ENCODE data around the gene BMS1. TPM values are rescaled to one million over a fixed set of nuclear protein-coding genes. Genes with fewer than 3 reads are reported as not detected.
"Not testable (repeated sequence)": the region's sequence is repeated elsewhere in the genome, so short reads cannot be mapped to it uniquely, and the experiment has no call there.

BMS1 gene
- polyA plus RNA-seq, 6 donors from 2014 or later, result 4.4 to 14.2 (median 9.7) TPM

GRCh38 chr10:42813989-42814687 is 31.5 kb downstream of the BMS1 start:
- Mint-ChIP-seq H3K9me3 (peaks cover 5 to 17% (median 11%) of the 10 kb centered on the region in 7 donors), H3K4me1 (peaks cover 7 to 14% (median 13%) of the 10 kb centered on the region in 3 donors), H3K36me3 (peaks cover 54 to 75% of the 10 kb centered on the region in 2 donors)
- DNase-seq; H3K27me3 Mint-ChIP-seq; H3K4me3 Mint-ChIP-seq; H3K27ac Mint-ChIP-seq; ATAC-seq (ENCODE audit: low read depth in 2 of 2): not testable (repeated sequence)

GRCh38 chr10:42816334-42816733 is 33.7 kb downstream of the BMS1 start:
- Mint-ChIP-seq H3K36me3 (peaks cover 64 to 82% of the 10 kb centered on the region in 2 donors), H3K4me1 (peaks cover 0 to 13% (median 3%) of the 10 kb centered on the region in 3 donors), H3K9me3 (peaks cover 5 to 17% (median 11%) of the 10 kb centered on the region in 7 donors), H3K27ac (peak overlapping the region in 2 of 6 donors; percentile 41 to 80)
- H3K4me3 Mint-ChIP-seq; DNase-seq; ATAC-seq (ENCODE audit: low read depth in 2 of 2); H3K27me3 Mint-ChIP-seq: not testable (repeated sequence)

GRCh38 chr10:42816912-42817311 is 34.3 kb downstream of the BMS1 start:
- H3K9me3 Mint-ChIP-seq, result peaks cover 5 to 17% (median 11%) of the 10 kb centered on the region in 7 donors
- peaks cover 62 to 80% of the 10 kb centered on the region in 2 donors for H3K36me3 Mint-ChIP-seq
- no peaks in the 10 kb centered on the region for H3K27me3 Mint-ChIP-seq
- H3K4me3 Mint-ChIP-seq, result no peak overlapping the region
- peak overlapping the region in 1 of 6 donors; percentile 53 for H3K27ac Mint-ChIP-seq
- peaks cover 0 to 13% (median 3%) of the 10 kb centered on the region in 3 donors for H3K4me1 Mint-ChIP-seq
- ATAC-seq (ENCODE audit: low read depth in 2 of 2) (no peak), DNase-seq (no peak)

GRCh38 chr10:42817417-42817816 is 34.8 kb downstream of the BMS1 start:
- DNase-seq, H3K27ac Mint-ChIP-seq: not testable (repeated sequence)

GRCh38 chr10:42826759-42827158 is 44.2 kb downstream of the BMS1 start:
- Mint-ChIP-seq H3K4me1 (peaks cover 0 to 17% (median 1%) of the 10 kb centered on the region in 3 donors), H3K27ac (peak overlapping the region in 1 of 6 donors; percentile 37), H3K36me3 (peaks cover 45 to 51% of the 10 kb centered on the region in 2 donors)
- not testable (repeated sequence) for H3K27me3 Mint-ChIP-seq; ATAC-seq (ENCODE audit: low read depth in 2 of 2); H3K4me3 Mint-ChIP-seq; DNase-seq; H3K9me3 Mint-ChIP-seq

More at GRCh38 chr10:42817417-42817816, 34.8 kb downstream of the BMS1 start:
- ATAC-seq (ENCODE audit: low read depth in 2 of 2); H3K4me3 Mint-ChIP-seq; H3K27me3 Mint-ChIP-seq: not testable (repeated sequence)
- peaks cover 0 to 13% (median 3%) of the 10 kb centered on the region in 3 donors for H3K4me1 Mint-ChIP-seq
- H3K36me3 Mint-ChIP-seq, result peaks cover 59 to 78% of the 10 kb centered on the region in 2 donors
- peaks cover 5 to 17% (median 11%) of the 10 kb centered on the region in 7 donors for H3K9me3 Mint-ChIP-seq

- Mint-ChIP-seq H3K4me3 (no peak overlapping the region), H3K4me1 (peaks cover 0 to 17% (median 1%) of the 10 kb centered on the region in 3 donors), H3K9me3 (peaks cover 0 to 6% (median 0%) of the 10 kb centered on the region in 7 donors), H3K27me3 (no peaks in the 10 kb centered on the region), H3K36me3 (peaks cover 44 to 54% of the 10 kb centered on the region in 2 donors), H3K27ac (peak overlapping the region in 1 of 6 donors; percentile 37)
- no peak for ATAC-seq (ENCODE audit: low read depth in 2 of 2)
- no peak for DNase-seq
These were observed 44.6 kb downstream of the BMS1 start for GRCh38 chr10:42827201-42827600.

GRCh38 chr10:42828391-42828790 is 45.8 kb downstream of the BMS1 start:
- H3K27me3 Mint-ChIP-seq; ATAC-seq (ENCODE audit: low read depth in 2 of 2); H3K9me3 Mint-ChIP-seq; DNase-seq: not testable (repeated sequence)
- Mint-ChIP-seq H3K36me3 (peaks cover 32 to 42% of the 10 kb centered on the region in 2 donors), H3K27ac (peak overlapping the region in 2 of 6 donors; percentile 15 to 18), H3K4me1 (peaks cover 0 to 11% (median 1%) of the 10 kb centered on the region in 3 donors), H3K4me3 (peak overlapping the region in 1 of 8 donors; percentile 25)

GRCh38 chr10:42830237-42830636 is 47.6 kb downstream of the BMS1 start:
- H3K27me3 Mint-ChIP-seq, result no peaks in the 10 kb centered on the region
- DNase-seq (no peak), ATAC-seq (ENCODE audit: low read depth in 2 of 2) (no peak)
- no peaks in the 10 kb centered on the region for H3K9me3 Mint-ChIP-seq
- H3K36me3 Mint-ChIP-seq, result peaks cover 17 to 28% of the 10 kb centered on the region in 2 donors
- H3K4me1 Mint-ChIP-seq, result peaks cover 0 to 11% (median 1%) of the 10 kb centered on the region in 3 donors
- no peak overlapping the region for H3K27ac Mint-ChIP-seq
- no peak overlapping the region for H3K4me3 Mint-ChIP-seq

- peaks cover 0 to 9% of the 10 kb centered on the region in 2 donors for H3K36me3 Mint-ChIP-seq
- H3K9me3 Mint-ChIP-seq, result peaks cover 0 to 2% (median 0%) of the 10 kb centered on the region in 7 donors
- peaks cover 5 to 41% (median 17%) of the 10 kb centered on the region in 3 donors for H3K27me3 Mint-ChIP-seq
- ATAC-seq (ENCODE audit: low read depth in 2 of 2), result no peak
- no peak for DNase-seq
- H3K4me3 Mint-ChIP-seq, result no peak overlapping the region
- peak overlapping the region in 1 of 6 donors; percentile 33 for H3K27ac Mint-ChIP-seq
- H3K4me1 Mint-ChIP-seq, result peaks cover 0 to 3% (median 0%) of the 10 kb centered on the region in 3 donors
These were observed 53.5 kb downstream of the BMS1 start for GRCh38 chr10:42836096-42836495.

- H3K9me3 Mint-ChIP-seq, result peaks cover 0 to 2% (median 0%) of the 10 kb centered on the region in 7 donors
- peaks cover 7 to 45% (median 17%) of the 10 kb centered on the region in 3 donors for H3K27me3 Mint-ChIP-seq
- peaks cover 0 to 3% (median 0%) of the 10 kb centered on the region in 3 donors for H3K4me1 Mint-ChIP-seq
- H3K36me3 Mint-ChIP-seq, result peaks cover 0 to 2% of the 10 kb centered on the region in 2 donors
- no peak overlapping the region for H3K4me3 Mint-ChIP-seq
- DNase-seq (no peak), ATAC-seq (ENCODE audit: low read depth in 2 of 2) (no peak)
- no peak overlapping the region for H3K27ac Mint-ChIP-seq
These were observed 54.3 kb downstream of the BMS1 start for GRCh38 chr10:42836771-42837468.

GRCh38 chr10:42844810-42845209 is 62.2 kb downstream of the BMS1 start:
- not testable (repeated sequence) for H3K27ac Mint-ChIP-seq, H3K4me1 Mint-ChIP-seq
- peaks cover 21 to 43% (median 23%) of the 10 kb centered on the region in 3 donors for H3K27me3 Mint-ChIP-seq

GRCh38 chr10:42847261-42847660 is 64.7 kb downstream of the BMS1 start:
- H3K4me3 Mint-ChIP-seq; DNase-seq; ATAC-seq (ENCODE audit: low read depth in 2 of 2); H3K36me3 Mint-ChIP-seq; H3K4me1 Mint-ChIP-seq; H3K27ac Mint-ChIP-seq: not testable (repeated sequence)
- Mint-ChIP-seq H3K9me3 (peaks cover 0 to 19% (median 4%) of the 10 kb centered on the region in 7 donors), H3K27me3 (peaks cover 16 to 24% (median 16%) of the 10 kb centered on the region in 3 donors)

More at GRCh38 chr10:42844810-42845209, 62.2 kb downstream of the BMS1 start:
- not testable (repeated sequence) for DNase-seq; ATAC-seq (ENCODE audit: low read depth in 2 of 2); H3K4me3 Mint-ChIP-seq; H3K36me3 Mint-ChIP-seq
- peaks cover 0 to 14% (median 3%) of the 10 kb centered on the region in 7 donors for H3K9me3 Mint-ChIP-seq

GRCh38 chr10:42850931-42851330 is 68.3 kb downstream of the BMS1 start:
- H3K9me3 Mint-ChIP-seq, result peaks cover 0 to 24% (median 5%) of the 10 kb centered on the region in 7 donors
- no peak for DNase-seq
- H3K27me3 Mint-ChIP-seq, result peaks cover 0 to 20% (median under 1%) of the 10 kb centered on the region in 3 donors
- no peaks in the 10 kb centered on the region for H3K36me3 Mint-ChIP-seq
- no peak overlapping the region for H3K4me3 Mint-ChIP-seq
- H3K4me1 Mint-ChIP-seq, result no peaks in the 10 kb centered on the region
- no peak for ATAC-seq (ENCODE audit: low read depth in 2 of 2)
- H3K27ac Mint-ChIP-seq, result no peak overlapping the region

All from naive B cell (primary cell).